WTC11 (cell line): ENCODE results near the gene JSRP1. TPM values are rescaled to one million over a fixed set of nuclear protein-coding genes. Genes with fewer than 3 reads are reported as not detected.

Source experiments
- ATF1 ChIP-seq: sonication (generic); formaldehyde crosslinking; IDR thresholded peaks from 2 replicates; pipeline ENCODE4 v1.8.1; 2023; ENCODE audit warnings: mild to moderate bottlenecking, moderate library complexity, missing genetic modification reagents
- FOXP1 ChIP-seq: sonication (generic); formaldehyde crosslinking; IDR thresholded peaks from 2 replicates; pipeline ENCODE4 v1.8.0; 2022; ENCODE audit warnings: missing genetic modification reagents, mild to moderate bottlenecking, moderate library complexity, borderline replicate concordance
- KAT7 ChIP-seq: sonication (generic); formaldehyde crosslinking; IDR thresholded peaks from 2 replicates; pipeline ENCODE4 v1.8.1; 2023; ENCODE audit warnings: missing genetic modification reagents, mild to moderate bottlenecking, borderline replicate concordance
- NFATC4 ChIP-seq: fragments of 250-450 bp; sonication (Bioruptor Pico); IDR thresholded peaks from 2 replicates; pipeline ENCODE4 v1.9.0; 2021; ENCODE audit warnings: mild to moderate bottlenecking
- NFYB ChIP-seq: sonication (generic); formaldehyde crosslinking; conservative IDR thresholded peaks from 2 replicates; pipeline ENCODE4 v1.8.0; 2022; ENCODE audit warnings: low read depth, missing genetic modification reagents
- TP53 ChIP-seq: sonication (generic); formaldehyde crosslinking; IDR thresholded peaks from 2 replicates; pipeline ENCODE4 v1.8.1; 2023; ENCODE audit warnings: mild to moderate bottlenecking, missing genetic modification reagents
- total RNA-seq: library from RNA; stranded (reverse); gene quantifications from 3 replicates; pipeline ENCODE4 v1.2.3, GENCODE V29; 2021
- TF ChIP-seq, protein P1 (sequence below): fragments of 200-600 bp; IDR thresholded peaks from 2 replicates; pipeline ENCODE4 v1.8.0; 2022; ENCODE audit warnings: antibody characterized with exemption
- TF ChIP-seq, protein P2 (sequence below): fragments of 250-450 bp; sonication (Bioruptor Pico); IDR thresholded peaks from 2 replicates; pipeline ENCODE4 v1.9.0; 2021; ENCODE audit warnings: mild to moderate bottlenecking
- TF ChIP-seq, protein P3 (sequence below): sonication (generic); formaldehyde crosslinking; conservative IDR thresholded peaks from 2 replicates; pipeline ENCODE4 v1.8.1; 2023; ENCODE audit warnings: mild to moderate bottlenecking, low read depth, missing genetic modification reagents, moderate library complexity
- TF ChIP-seq, protein P4 (sequence below): sonication (generic); formaldehyde crosslinking; IDR thresholded peaks from 2 replicates; pipeline ENCODE4 v1.8.1; 2022; ENCODE audit warnings: mild to moderate bottlenecking, moderate library complexity, missing genetic modification reagents
- TF ChIP-seq, protein P5 (sequence below): sonication (generic); formaldehyde crosslinking; IDR thresholded peaks from 2 replicates; pipeline ENCODE4 v1.8.0; 2023; ENCODE audit warnings: missing genetic modification reagents
- TF ChIP-seq, protein P6 (sequence below): sonication (generic); formaldehyde crosslinking; IDR thresholded peaks from 2 replicates; pipeline ENCODE4 v1.8.1; 2023; ENCODE audit warnings: mild to moderate bottlenecking, missing genetic modification reagents, moderate library complexity
- TF ChIP-seq, protein P7 (sequence below): sonication (generic); formaldehyde crosslinking; IDR thresholded peaks from 2 replicates; pipeline ENCODE4 v1.8.1; 2023; ENCODE audit warnings: mild to moderate bottlenecking, missing genetic modification reagents
- TF ChIP-seq, protein P8 (sequence below): sonication (generic); formaldehyde crosslinking; IDR thresholded peaks from 2 replicates; pipeline ENCODE4 v1.8.0; 2022; ENCODE audit warnings: mild to moderate bottlenecking, missing genetic modification reagents
- TF ChIP-seq, protein P9 (sequence below): sonication (generic); formaldehyde crosslinking; IDR thresholded peaks from 2 replicates; pipeline ENCODE4 v1.8.0; 2022; ENCODE audit warnings: mild to moderate bottlenecking, missing genetic modification reagents
- TF ChIP-seq, protein P10 (sequence below): sonication (generic); formaldehyde crosslinking; IDR thresholded peaks from 2 replicates; pipeline ENCODE4 v1.8.0; 2023; ENCODE audit warnings: missing genetic modification reagents, mild to moderate bottlenecking, borderline replicate concordance

Gene JSRP1
- total RNA-seq, 1 experiment from 2014 or later = 0.33 TPM

DNA sequence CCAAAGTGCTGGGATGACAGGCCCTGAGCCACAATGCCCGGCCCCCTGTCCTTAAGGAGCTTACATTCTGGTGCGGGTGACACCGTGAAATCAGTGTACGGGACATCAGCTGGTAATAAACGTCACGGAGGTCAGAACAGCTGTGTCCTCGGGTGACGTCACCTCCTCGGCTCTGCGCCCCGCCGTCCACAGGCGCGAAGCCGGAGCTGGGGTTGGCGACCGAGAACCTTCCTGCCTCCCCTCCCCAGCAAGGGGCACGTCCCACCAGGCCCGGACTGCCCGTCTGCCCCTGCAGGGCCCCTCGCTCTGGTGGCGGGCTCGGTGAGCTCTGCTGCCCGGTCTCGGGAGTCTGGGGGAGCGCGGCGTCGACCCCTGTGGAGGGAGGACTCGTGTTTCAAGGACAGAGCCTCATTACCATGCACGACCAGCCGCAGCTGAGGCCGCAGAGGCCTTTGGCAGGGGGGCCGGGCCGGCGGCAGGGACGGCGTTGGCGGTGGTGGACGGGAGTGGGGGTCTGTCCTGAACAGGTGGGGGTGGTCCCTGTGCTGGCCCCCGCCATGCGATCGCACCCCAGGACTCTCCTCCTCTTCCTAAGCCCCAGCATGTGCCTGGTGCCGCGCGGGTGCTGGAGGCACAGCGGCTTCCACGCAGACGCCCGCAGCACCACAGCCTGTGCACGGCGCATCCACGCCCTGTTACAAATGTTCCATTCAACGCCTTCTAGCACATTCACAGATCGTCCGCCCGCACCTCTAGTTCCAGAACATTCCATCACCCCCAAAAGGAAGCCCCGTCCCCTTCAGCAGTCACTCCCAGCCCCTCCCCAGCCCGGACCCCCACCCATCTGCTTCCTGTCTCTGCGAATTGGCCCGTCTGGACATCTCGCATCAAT lies 46.3 kb upstream of the JSRP1 start (continued):
- TF ChIP-seq, protein P1, sequence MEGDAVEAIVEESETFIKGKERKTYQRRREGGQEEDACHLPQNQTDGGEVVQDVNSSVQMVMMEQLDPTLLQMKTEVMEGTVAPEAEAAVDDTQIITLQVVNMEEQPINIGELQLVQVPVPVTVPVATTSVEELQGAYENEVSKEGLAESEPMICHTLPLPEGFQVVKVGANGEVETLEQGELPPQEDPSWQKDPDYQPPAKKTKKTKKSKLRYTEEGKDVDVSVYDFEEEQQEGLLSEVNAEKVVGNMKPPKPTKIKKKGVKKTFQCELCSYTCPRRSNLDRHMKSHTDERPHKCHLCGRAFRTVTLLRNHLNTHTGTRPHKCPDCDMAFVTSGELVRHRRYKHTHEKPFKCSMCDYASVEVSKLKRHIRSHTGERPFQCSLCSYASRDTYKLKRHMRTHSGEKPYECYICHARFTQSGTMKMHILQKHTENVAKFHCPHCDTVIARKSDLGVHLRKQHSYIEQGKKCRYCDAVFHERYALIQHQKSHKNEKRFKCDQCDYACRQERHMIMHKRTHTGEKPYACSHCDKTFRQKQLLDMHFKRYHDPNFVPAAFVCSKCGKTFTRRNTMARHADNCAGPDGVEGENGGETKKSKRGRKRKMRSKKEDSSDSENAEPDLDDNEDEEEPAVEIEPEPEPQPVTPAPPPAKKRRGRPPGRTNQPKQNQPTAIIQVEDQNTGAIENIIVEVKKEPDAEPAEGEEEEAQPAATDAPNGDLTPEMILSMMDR = no peak
- TF ChIP-seq, protein P2, sequence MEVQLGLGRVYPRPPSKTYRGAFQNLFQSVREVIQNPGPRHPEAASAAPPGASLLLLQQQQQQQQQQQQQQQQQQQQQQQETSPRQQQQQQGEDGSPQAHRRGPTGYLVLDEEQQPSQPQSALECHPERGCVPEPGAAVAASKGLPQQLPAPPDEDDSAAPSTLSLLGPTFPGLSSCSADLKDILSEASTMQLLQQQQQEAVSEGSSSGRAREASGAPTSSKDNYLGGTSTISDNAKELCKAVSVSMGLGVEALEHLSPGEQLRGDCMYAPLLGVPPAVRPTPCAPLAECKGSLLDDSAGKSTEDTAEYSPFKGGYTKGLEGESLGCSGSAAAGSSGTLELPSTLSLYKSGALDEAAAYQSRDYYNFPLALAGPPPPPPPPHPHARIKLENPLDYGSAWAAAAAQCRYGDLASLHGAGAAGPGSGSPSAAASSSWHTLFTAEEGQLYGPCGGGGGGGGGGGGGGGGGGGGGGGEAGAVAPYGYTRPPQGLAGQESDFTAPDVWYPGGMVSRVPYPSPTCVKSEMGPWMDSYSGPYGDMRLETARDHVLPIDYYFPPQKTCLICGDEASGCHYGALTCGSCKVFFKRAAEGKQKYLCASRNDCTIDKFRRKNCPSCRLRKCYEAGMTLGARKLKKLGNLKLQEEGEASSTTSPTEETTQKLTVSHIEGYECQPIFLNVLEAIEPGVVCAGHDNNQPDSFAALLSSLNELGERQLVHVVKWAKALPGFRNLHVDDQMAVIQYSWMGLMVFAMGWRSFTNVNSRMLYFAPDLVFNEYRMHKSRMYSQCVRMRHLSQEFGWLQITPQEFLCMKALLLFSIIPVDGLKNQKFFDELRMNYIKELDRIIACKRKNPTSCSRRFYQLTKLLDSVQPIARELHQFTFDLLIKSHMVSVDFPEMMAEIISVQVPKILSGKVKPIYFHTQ (CRISPR knock-in tag) = no peak
- TF ChIP-seq, protein P3, sequence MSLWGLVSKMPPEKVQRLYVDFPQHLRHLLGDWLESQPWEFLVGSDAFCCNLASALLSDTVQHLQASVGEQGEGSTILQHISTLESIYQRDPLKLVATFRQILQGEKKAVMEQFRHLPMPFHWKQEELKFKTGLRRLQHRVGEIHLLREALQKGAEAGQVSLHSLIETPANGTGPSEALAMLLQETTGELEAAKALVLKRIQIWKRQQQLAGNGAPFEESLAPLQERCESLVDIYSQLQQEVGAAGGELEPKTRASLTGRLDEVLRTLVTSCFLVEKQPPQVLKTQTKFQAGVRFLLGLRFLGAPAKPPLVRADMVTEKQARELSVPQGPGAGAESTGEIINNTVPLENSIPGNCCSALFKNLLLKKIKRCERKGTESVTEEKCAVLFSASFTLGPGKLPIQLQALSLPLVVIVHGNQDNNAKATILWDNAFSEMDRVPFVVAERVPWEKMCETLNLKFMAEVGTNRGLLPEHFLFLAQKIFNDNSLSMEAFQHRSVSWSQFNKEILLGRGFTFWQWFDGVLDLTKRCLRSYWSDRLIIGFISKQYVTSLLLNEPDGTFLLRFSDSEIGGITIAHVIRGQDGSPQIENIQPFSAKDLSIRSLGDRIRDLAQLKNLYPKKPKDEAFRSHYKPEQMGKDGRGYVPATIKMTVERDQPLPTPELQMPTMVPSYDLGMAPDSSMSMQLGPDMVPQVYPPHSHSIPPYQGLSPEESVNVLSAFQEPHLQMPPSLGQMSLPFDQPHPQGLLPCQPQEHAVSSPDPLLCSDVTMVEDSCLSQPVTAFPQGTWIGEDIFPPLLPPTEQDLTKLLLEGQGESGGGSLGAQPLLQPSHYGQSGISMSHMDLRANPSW = no peak
- TF ChIP-seq, protein P4, sequence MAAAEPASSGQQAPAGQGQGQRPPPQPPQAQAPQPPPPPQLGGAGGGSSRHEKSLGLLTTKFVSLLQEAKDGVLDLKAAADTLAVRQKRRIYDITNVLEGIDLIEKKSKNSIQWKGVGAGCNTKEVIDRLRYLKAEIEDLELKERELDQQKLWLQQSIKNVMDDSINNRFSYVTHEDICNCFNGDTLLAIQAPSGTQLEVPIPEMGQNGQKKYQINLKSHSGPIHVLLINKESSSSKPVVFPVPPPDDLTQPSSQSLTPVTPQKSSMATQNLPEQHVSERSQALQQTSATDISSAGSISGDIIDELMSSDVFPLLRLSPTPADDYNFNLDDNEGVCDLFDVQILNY = 0 out of 2 replicates have a peak, but pooled peaks have one; percentile 63
- TF ChIP-seq, protein P5, sequence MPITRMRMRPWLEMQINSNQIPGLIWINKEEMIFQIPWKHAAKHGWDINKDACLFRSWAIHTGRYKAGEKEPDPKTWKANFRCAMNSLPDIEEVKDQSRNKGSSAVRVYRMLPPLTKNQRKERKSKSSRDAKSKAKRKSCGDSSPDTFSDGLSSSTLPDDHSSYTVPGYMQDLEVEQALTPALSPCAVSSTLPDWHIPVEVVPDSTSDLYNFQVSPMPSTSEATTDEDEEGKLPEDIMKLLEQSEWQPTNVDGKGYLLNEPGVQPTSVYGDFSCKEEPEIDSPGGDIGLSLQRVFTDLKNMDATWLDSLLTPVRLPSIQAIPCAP = no peak
- TF ChIP-seq TP53 (CRISPR knock-in tag) (0 out of 2 replicates have a peak, but pooled peaks have one; percentile 40), NFATC4 (CRISPR knock-in tag) (no peak), KAT7 (CRISPR knock-in tag) (peak; percentile 64; the same call in 1 of the 2 replicates), ATF1 (CRISPR knock-in tag) (no peak), NFYB (CRISPR knock-in tag) (no peak), FOXP1 (CRISPR knock-in tag) (peak; percentile 49; the same call in 1 of the 2 replicates)
- TF ChIP-seq, protein P6, sequence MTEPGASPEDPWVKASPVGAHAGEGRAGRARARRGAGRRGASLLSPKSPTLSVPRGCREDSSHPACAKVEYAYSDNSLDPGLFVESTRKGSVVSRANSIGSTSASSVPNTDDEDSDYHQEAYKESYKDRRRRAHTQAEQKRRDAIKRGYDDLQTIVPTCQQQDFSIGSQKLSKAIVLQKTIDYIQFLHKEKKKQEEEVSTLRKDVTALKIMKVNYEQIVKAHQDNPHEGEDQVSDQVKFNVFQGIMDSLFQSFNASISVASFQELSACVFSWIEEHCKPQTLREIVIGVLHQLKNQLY (CRISPR knock-in tag) = peak; percentile 81; the same call in 1 of the 2 replicates
- TF ChIP-seq, protein P7, sequence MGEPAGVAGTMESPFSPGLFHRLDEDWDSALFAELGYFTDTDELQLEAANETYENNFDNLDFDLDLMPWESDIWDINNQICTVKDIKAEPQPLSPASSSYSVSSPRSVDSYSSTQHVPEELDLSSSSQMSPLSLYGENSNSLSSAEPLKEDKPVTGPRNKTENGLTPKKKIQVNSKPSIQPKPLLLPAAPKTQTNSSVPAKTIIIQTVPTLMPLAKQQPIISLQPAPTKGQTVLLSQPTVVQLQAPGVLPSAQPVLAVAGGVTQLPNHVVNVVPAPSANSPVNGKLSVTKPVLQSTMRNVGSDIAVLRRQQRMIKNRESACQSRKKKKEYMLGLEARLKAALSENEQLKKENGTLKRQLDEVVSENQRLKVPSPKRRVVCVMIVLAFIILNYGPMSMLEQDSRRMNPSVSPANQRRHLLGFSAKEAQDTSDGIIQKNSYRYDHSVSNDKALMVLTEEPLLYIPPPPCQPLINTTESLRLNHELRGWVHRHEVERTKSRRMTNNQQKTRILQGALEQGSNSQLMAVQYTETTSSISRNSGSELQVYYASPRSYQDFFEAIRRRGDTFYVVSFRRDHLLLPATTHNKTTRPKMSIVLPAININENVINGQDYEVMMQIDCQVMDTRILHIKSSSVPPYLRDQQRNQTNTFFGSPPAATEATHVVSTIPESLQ = no peak
- TF ChIP-seq, protein P8, sequence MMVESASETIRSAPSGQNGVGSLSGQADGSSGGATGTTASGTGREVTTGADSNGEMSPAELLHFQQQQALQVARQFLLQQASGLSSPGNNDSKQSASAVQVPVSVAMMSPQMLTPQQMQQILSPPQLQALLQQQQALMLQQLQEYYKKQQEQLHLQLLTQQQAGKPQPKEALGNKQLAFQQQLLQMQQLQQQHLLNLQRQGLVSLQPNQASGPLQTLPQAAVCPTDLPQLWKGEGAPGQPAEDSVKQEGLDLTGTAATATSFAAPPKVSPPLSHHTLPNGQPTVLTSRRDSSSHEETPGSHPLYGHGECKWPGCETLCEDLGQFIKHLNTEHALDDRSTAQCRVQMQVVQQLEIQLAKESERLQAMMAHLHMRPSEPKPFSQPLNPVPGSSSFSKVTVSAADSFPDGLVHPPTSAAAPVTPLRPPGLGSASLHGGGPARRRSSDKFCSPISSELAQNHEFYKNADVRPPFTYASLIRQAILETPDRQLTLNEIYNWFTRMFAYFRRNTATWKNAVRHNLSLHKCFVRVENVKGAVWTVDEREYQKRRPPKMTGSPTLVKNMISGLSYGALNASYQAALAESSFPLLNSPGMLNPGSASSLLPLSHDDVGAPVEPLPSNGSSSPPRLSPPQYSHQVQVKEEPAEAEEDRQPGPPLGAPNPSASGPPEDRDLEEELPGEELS (CRISPR knock-in tag) = no peak
- TF ChIP-seq, protein P9, sequence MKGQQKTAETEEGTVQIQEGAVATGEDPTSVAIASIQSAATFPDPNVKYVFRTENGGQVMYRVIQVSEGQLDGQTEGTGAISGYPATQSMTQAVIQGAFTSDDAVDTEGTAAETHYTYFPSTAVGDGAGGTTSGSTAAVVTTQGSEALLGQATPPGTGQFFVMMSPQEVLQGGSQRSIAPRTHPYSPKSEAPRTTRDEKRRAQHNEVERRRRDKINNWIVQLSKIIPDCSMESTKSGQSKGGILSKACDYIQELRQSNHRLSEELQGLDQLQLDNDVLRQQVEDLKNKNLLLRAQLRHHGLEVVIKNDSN (CRISPR knock-in tag) = no peak
- TF ChIP-seq, protein P10, sequence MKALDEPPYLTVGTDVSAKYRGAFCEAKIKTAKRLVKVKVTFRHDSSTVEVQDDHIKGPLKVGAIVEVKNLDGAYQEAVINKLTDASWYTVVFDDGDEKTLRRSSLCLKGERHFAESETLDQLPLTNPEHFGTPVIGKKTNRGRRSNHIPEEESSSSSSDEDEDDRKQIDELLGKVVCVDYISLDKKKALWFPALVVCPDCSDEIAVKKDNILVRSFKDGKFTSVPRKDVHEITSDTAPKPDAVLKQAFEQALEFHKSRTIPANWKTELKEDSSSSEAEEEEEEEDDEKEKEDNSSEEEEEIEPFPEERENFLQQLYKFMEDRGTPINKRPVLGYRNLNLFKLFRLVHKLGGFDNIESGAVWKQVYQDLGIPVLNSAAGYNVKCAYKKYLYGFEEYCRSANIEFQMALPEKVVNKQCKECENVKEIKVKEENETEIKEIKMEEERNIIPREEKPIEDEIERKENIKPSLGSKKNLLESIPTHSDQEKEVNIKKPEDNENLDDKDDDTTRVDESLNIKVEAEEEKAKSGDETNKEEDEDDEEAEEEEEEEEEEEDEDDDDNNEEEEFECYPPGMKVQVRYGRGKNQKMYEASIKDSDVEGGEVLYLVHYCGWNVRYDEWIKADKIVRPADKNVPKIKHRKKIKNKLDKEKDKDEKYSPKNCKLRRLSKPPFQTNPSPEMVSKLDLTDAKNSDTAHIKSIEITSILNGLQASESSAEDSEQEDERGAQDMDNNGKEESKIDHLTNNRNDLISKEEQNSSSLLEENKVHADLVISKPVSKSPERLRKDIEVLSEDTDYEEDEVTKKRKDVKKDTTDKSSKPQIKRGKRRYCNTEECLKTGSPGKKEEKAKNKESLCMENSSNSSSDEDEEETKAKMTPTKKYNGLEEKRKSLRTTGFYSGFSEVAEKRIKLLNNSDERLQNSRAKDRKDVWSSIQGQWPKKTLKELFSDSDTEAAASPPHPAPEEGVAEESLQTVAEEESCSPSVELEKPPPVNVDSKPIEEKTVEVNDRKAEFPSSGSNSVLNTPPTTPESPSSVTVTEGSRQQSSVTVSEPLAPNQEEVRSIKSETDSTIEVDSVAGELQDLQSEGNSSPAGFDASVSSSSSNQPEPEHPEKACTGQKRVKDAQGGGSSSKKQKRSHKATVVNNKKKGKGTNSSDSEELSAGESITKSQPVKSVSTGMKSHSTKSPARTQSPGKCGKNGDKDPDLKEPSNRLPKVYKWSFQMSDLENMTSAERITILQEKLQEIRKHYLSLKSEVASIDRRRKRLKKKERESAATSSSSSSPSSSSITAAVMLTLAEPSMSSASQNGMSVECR (CRISPR knock-in tag) = no peak
